ENCODE data around the gene DCLK2. TPM values are rescaled to one million over a fixed set of nuclear protein-coding genes. Genes with fewer than 3 reads are reported as not detected.

The DCLK2 gene
- total and polyA plus RNA-seq, 7 experiments from 2014 or later = 0.06 to 0.56 (median 0.11) TPM; not detected in 4

- intact Hi-C loops (cut with micrococcal nuclease) = no loop called here
- Mint-ChIP-seq H3K27ac (no peak overlapping the region), H3K9me3 (peaks cover 0 to 6% (median 0%) of the 10 kb centered on the region in 11 donors), H3K4me3 (no peak overlapping the region), H3K36me3 (no peaks in the 10 kb centered on the region), H3K27me3 (peaks cover 5 to 13% (median 8%) of the 10 kb centered on the region in 5 donors), H3K4me1 (no peaks in the 10 kb centered on the region)
- H3K9me3 ChIP-seq (ENCODE audit: control insufficient read depth in 2 of 3, low read length in 3 of 3) = no peaks in the 10 kb centered on the region
- no peak overlapping the region for H3K27ac ChIP-seq (ENCODE audit: low read depth, low read length)
- no peak for ATAC-seq
- no peaks in the 10 kb centered on the region for H3K27me3 ChIP-seq (ENCODE audit: control insufficient read depth in 2 of 2, insufficient read depth in 2 of 2, low read length in 2 of 2)
- no peaks in the 10 kb centered on the region for H3K36me3 ChIP-seq (ENCODE audit: control insufficient read depth in 2 of 3, insufficient read depth in 3 of 3, low read length in 3 of 3)
- H3K4me3 ChIP-seq (ENCODE audit: low read length) = no peak overlapping the region
- ChIA-PET CTCF (no interaction called here), POLR2A (no interaction called here)
- no peak for DNase-seq
- H3K4me1 ChIP-seq (ENCODE audit: control insufficient read depth in 2 of 2, insufficient read depth in 2 of 2, low read length in 2 of 2) = no peaks in the 10 kb centered on the region
These were observed 38.7 kb upstream of the DCLK2 start for GRCh38 chr4:150039274-150040127.

- no peaks in the 10 kb centered on the region for H3K4me1 Mint-ChIP-seq
- ATAC-seq = no peak
- Histone ChIP-seq H3K27ac (ENCODE audit: low read depth, low read length) (no peak overlapping the region), H3K27me3 (ENCODE audit: control insufficient read depth in 2 of 2, insufficient read depth in 2 of 2, low read length in 2 of 2) (peaks cover 0 to 3% of the 10 kb centered on the region in 2 donors), H3K4me1 (ENCODE audit: control insufficient read depth in 2 of 2, insufficient read depth in 2 of 2, low read length in 2 of 2) (no peaks in the 10 kb centered on the region), H3K36me3 (ENCODE audit: control insufficient read depth in 2 of 3, insufficient read depth in 3 of 3, low read length in 3 of 3) (no peaks in the 10 kb centered on the region), H3K4me3 (ENCODE audit: low read length) (no peak overlapping the region), H3K9me3 (ENCODE audit: control insufficient read depth in 2 of 3, low read length in 3 of 3) (no peaks in the 10 kb centered on the region)
- intact Hi-C loops (cut with micrococcal nuclease) = no loop called here
- ChIA-PET POLR2A (no interaction called here), CTCF (no interaction called here)
- H3K27ac Mint-ChIP-seq = no peak overlapping the region
- H3K9me3 Mint-ChIP-seq = peaks cover 0 to 2% (median 0%) of the 10 kb centered on the region in 11 donors
- no peak for DNase-seq
- H3K27me3 Mint-ChIP-seq = peaks cover 4 to 16% (median 10%) of the 10 kb centered on the region in 5 donors
- H3K4me3 Mint-ChIP-seq = no peak overlapping the region
- H3K36me3 Mint-ChIP-seq = no peaks in the 10 kb centered on the region
These were observed 33.7 kb upstream of the DCLK2 start for GRCh38 chr4:150044517-150044916.

DNA sequence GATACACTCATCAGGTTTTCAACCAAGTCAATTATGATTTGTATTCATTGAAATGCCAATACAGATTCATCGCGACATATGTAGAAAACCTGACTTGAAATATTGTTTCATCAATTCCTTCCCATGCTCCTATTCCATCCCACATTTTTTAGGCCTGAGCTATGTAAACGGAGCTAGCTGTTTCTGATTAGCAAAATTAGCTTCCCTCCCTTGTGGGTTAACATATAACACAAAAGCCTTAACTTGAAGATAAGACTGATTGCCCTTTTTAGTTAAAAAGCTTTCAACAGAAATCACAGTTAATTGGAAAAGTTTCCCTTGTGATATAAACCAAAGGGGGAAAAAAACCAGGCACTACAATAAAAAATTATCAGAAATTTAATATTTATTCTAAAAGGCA is 32.8 kb upstream of the DCLK2 start:
- no peak for DNase-seq
- H3K36me3 ChIP-seq (ENCODE audit: control insufficient read depth in 2 of 3, insufficient read depth in 3 of 3, low read length in 3 of 3) = no peaks in the 10 kb centered on the region
- no peak overlapping the region for H3K4me3 Mint-ChIP-seq
- H3K27me3 ChIP-seq (ENCODE audit: control insufficient read depth in 2 of 2, insufficient read depth in 2 of 2, low read length in 2 of 2) = peaks cover 0 to 3% of the 10 kb centered on the region in 2 donors
- H3K4me1 Mint-ChIP-seq = no peaks in the 10 kb centered on the region
- no peaks in the 10 kb centered on the region for H3K4me1 ChIP-seq (ENCODE audit: control insufficient read depth in 2 of 2, insufficient read depth in 2 of 2, low read length in 2 of 2)
- intact Hi-C loops (cut with micrococcal nuclease) = no loop called here
- no peak overlapping the region for H3K4me3 ChIP-seq (ENCODE audit: low read length)
- CTCF ChIA-PET = no interaction called here
- H3K9me3 Mint-ChIP-seq = peaks cover 0 to 2% (median 0%) of the 10 kb centered on the region in 11 donors
- peaks cover 2 to 16% (median 10%) of the 10 kb centered on the region in 5 donors for H3K27me3 Mint-ChIP-seq
- H3K9me3 ChIP-seq (ENCODE audit: control insufficient read depth in 2 of 3, low read length in 3 of 3) = no peaks in the 10 kb centered on the region
- no peak for ATAC-seq
- POLR2A ChIA-PET = no interaction called here
- H3K36me3 Mint-ChIP-seq = no peaks in the 10 kb centered on the region
- H3K27ac ChIP-seq (ENCODE audit: low read depth, low read length) = no peak overlapping the region
- no peak overlapping the region for H3K27ac Mint-ChIP-seq

DNA sequence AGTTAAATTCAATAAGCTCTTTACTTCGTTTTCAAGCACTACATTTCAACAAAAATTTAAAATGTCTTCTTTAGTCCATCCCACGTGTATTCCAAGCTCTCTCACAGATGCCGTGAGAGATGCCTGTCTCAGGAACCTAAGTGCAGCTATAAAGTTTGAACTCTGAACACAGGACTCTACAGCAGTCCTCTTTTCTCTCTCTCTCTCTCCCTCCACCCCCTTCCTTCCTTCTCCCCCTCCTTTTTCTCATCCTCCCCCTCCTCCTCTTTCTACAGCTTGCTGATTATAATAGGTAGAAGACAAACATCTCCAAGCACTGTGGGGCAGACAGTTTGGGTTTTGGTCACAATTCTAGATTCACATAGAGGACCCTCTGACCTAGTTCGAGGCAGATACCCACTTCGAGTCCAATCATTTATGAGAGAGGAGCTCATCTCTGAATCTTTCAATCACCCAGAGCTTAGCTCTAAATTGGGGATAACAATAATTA is 31.5 kb upstream of the DCLK2 start:
- Mint-ChIP-seq H3K36me3 (no peaks in the 10 kb centered on the region), H3K4me3 (no peak overlapping the region), H3K27me3 (peaks cover 2 to 13% (median 5%) of the 10 kb centered on the region in 5 donors), H3K9me3 (peaks cover 0 to 2% (median 0%) of the 10 kb centered on the region in 11 donors), H3K4me1 (no peaks in the 10 kb centered on the region), H3K27ac (no peak overlapping the region)
- Histone ChIP-seq H3K4me3 (ENCODE audit: low read length) (no peak overlapping the region), H3K27ac (ENCODE audit: low read depth, low read length) (no peak overlapping the region), H3K36me3 (ENCODE audit: control insufficient read depth in 2 of 3, insufficient read depth in 3 of 3, low read length in 3 of 3) (no peaks in the 10 kb centered on the region), H3K9me3 (ENCODE audit: control insufficient read depth in 2 of 3, low read length in 3 of 3) (no peaks in the 10 kb centered on the region), H3K4me1 (ENCODE audit: control insufficient read depth in 2 of 2, insufficient read depth in 2 of 2, low read length in 2 of 2) (no peaks in the 10 kb centered on the region), H3K27me3 (ENCODE audit: control insufficient read depth in 2 of 2, insufficient read depth in 2 of 2, low read length in 2 of 2) (peaks cover 0 to 3% of the 10 kb centered on the region in 2 donors)
- ChIA-PET CTCF (no interaction called here), POLR2A (no interaction called here)
- ATAC-seq (no peak), DNase-seq (no peak)
- intact Hi-C loops (cut with micrococcal nuclease) = no loop called here

GRCh38 chr4:150047546-150047945 is 30.7 kb upstream of the DCLK2 start:
- no peak for ATAC-seq
- H3K27me3 Mint-ChIP-seq = peaks cover 0 to 9% (median 5%) of the 10 kb centered on the region in 5 donors
- Histone ChIP-seq H3K9me3 (ENCODE audit: control insufficient read depth in 2 of 3, low read length in 3 of 3) (no peaks in the 10 kb centered on the region), H3K4me1 (ENCODE audit: control insufficient read depth in 2 of 2, insufficient read depth in 2 of 2, low read length in 2 of 2) (no peaks in the 10 kb centered on the region), H3K27ac (ENCODE audit: low read depth, low read length) (no peak overlapping the region), H3K36me3 (ENCODE audit: control insufficient read depth in 2 of 3, insufficient read depth in 3 of 3, low read length in 3 of 3) (no peaks in the 10 kb centered on the region), H3K27me3 (ENCODE audit: control insufficient read depth in 2 of 2, insufficient read depth in 2 of 2, low read length in 2 of 2) (peaks cover 0 to 3% of the 10 kb centered on the region in 2 donors), H3K4me3 (ENCODE audit: low read length) (no peak overlapping the region)
- H3K27ac Mint-ChIP-seq = no peak overlapping the region
- H3K9me3 Mint-ChIP-seq = peaks cover 0 to 2% (median 0%) of the 10 kb centered on the region in 11 donors
- CTCF ChIA-PET = no interaction called here
- POLR2A ChIA-PET = no interaction called here
- DNase-seq = no peak
- H3K36me3 Mint-ChIP-seq = no peaks in the 10 kb centered on the region
- no peaks in the 10 kb centered on the region for H3K4me1 Mint-ChIP-seq
- H3K4me3 Mint-ChIP-seq = no peak overlapping the region
- intact Hi-C loops (cut with micrococcal nuclease) = no loop called here

DNA sequence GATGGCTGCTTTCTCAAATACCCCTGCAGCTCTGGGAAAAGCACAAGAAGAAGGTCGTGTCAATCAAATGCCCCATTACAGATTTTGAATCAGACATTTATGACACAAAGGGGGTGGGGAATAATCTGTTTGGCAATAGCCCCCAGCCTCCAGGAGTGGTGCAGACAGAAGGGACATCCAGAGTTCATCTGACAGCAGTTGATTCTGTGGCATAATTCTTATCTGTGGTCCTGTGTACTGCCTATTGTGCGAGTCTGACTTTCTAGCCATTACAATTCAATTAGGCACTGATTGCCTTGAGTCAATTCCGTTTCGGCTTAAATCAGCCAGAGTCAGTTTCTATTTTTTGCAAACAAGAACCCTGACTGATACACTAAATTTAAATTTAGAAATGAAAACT is 28.6 kb upstream of the DCLK2 start:
- Mint-ChIP-seq H3K4me3 (no peak overlapping the region), H3K27me3 (peaks cover 0 to 8% (median under 1%) of the 10 kb centered on the region in 5 donors), H3K9me3 (peaks cover 0 to 3% (median 0%) of the 10 kb centered on the region in 11 donors), H3K4me1 (no peaks in the 10 kb centered on the region), H3K27ac (no peak overlapping the region), H3K36me3 (no peaks in the 10 kb centered on the region)
- Histone ChIP-seq H3K27ac (ENCODE audit: low read depth, low read length) (no peak overlapping the region), H3K4me1 (ENCODE audit: control insufficient read depth in 2 of 2, insufficient read depth in 2 of 2, low read length in 2 of 2) (no peaks in the 10 kb centered on the region), H3K27me3 (ENCODE audit: control insufficient read depth in 2 of 2, insufficient read depth in 2 of 2, low read length in 2 of 2) (peaks cover 0 to 3% of the 10 kb centered on the region in 2 donors), H3K9me3 (ENCODE audit: control insufficient read depth in 2 of 3, low read length in 3 of 3) (no peaks in the 10 kb centered on the region), H3K36me3 (ENCODE audit: control insufficient read depth in 2 of 3, insufficient read depth in 3 of 3, low read length in 3 of 3) (no peaks in the 10 kb centered on the region), H3K4me3 (ENCODE audit: low read length) (no peak overlapping the region)
- ATAC-seq = no peak
- CTCF ChIA-PET = no interaction called here
- intact Hi-C loops (cut with micrococcal nuclease) = no loop called here
- DNase-seq = no peak
- POLR2A ChIA-PET = no interaction called here

GRCh38 chr4:150050566-150050965 is 27.7 kb upstream of the DCLK2 start:
- H3K4me3 ChIP-seq (ENCODE audit: low read length) = no peak overlapping the region
- Mint-ChIP-seq H3K27me3 (peaks cover 0 to 9% (median 0%) of the 10 kb centered on the region in 5 donors), H3K36me3 (no peaks in the 10 kb centered on the region), H3K9me3 (peaks cover 0 to 3% (median 0%) of the 10 kb centered on the region in 11 donors), H3K27ac (no peak overlapping the region), H3K4me1 (no peaks in the 10 kb centered on the region), H3K4me3 (no peak overlapping the region)
- no peaks in the 10 kb centered on the region for H3K9me3 ChIP-seq (ENCODE audit: control insufficient read depth in 2 of 3, low read length in 3 of 3)
- ChIA-PET POLR2A (no interaction called here), CTCF (no interaction called here)
- ATAC-seq (no peak), DNase-seq (no peak)
- no peaks in the 10 kb centered on the region for H3K36me3 ChIP-seq (ENCODE audit: control insufficient read depth in 2 of 3, insufficient read depth in 3 of 3, low read length in 3 of 3)
- no peaks in the 10 kb centered on the region for H3K4me1 ChIP-seq (ENCODE audit: control insufficient read depth in 2 of 2, insufficient read depth in 2 of 2, low read length in 2 of 2)
- H3K27me3 ChIP-seq (ENCODE audit: control insufficient read depth in 2 of 2, insufficient read depth in 2 of 2, low read length in 2 of 2) = peaks cover 0 to 3% of the 10 kb centered on the region in 2 donors
- H3K27ac ChIP-seq (ENCODE audit: low read depth, low read length) = no peak overlapping the region
- intact Hi-C loops (cut with micrococcal nuclease) = no loop called here
